ENCODE measurements around the gene SDC3.

The SDC3 gene

GRCh38 chr1:30911059-30911954 is 2.7 kb upstream of the SDC3 start:
- peak; percentile 81 for DNase-seq (ENCODE audit: low spot score)
- in situ Hi-C loops (cut with MboI; ENCODE audit: low pct_unique_long_range_greater_than_20kb, low sequenced_read_pairs, unreplicated experiment) = loop anchor here (5.0 kb wide), 2 partner anchors 119 to 189 kb away; partner anchors contain the start of gene MATN1
- peak; percentile 85 for TF ChIP-seq CTCF (IDR thresholded peaks at IDR 0.05; ENCODE audit: extremely low read depth, insufficient read depth, missing control alignments)

- no peak for TF ChIP-seq CTCF (IDR thresholded peaks at IDR 0.05; ENCODE audit: extremely low read depth, insufficient read depth, missing control alignments)
- in situ Hi-C loops (cut with MboI; ENCODE audit: low pct_unique_long_range_greater_than_20kb, low sequenced_read_pairs, unreplicated experiment) = loop anchor here (5.0 kb wide), 2 partner anchors 117 to 187 kb away; partner anchors contain the start of gene MATN1
- no peak for DNase-seq (ENCODE audit: low spot score)
Observed at GRCh38 chr1:30909365-30910068, 959 bp upstream of the SDC3 start.

- TF ChIP-seq CTCF (IDR thresholded peaks at IDR 0.05; ENCODE audit: extremely low read depth, insufficient read depth, missing control alignments) = no peak
- no peak for DNase-seq (ENCODE audit: low spot score)
- in situ Hi-C loops (cut with MboI; ENCODE audit: low pct_unique_long_range_greater_than_20kb, low sequenced_read_pairs, unreplicated experiment) = no loop called here
Observed at GRCh38 chr1:30908316-30908695, 252 bp downstream of the SDC3 start.

GRCh38 chr1:30907481-30908315 is 860 bp downstream of the SDC3 start:
- in situ Hi-C loops (cut with MboI; ENCODE audit: low pct_unique_long_range_greater_than_20kb, low sequenced_read_pairs, unreplicated experiment) = no loop called here
- no peak for DNase-seq (ENCODE audit: low spot score)
- TF ChIP-seq CTCF (IDR thresholded peaks at IDR 0.05; ENCODE audit: extremely low read depth, insufficient read depth, missing control alignments) = no peak

GRCh38 chr1:30906631-30907441 is 1.7 kb downstream of the SDC3 start:
- no peak for DNase-seq (ENCODE audit: low spot score)
- no peak for TF ChIP-seq CTCF (IDR thresholded peaks at IDR 0.05; ENCODE audit: extremely low read depth, insufficient read depth, missing control alignments)
- in situ Hi-C loops (cut with MboI; ENCODE audit: low pct_unique_long_range_greater_than_20kb, low sequenced_read_pairs, unreplicated experiment) = no loop called here
